Hepatic stellate cell (primary cell): ENCODE data around the gene PRR12.
"Not testable (repeated sequence)": the region's sequence is repeated elsewhere in the genome, so short reads cannot be mapped to it uniquely, and the experiment has no call there.

Source experiments
- DNase-seq: peaks from one replicate; pipeline ENCODE4 v3.0.0; 2011; ENCODE audit warnings: low spot score

The PRR12 gene

DNA sequence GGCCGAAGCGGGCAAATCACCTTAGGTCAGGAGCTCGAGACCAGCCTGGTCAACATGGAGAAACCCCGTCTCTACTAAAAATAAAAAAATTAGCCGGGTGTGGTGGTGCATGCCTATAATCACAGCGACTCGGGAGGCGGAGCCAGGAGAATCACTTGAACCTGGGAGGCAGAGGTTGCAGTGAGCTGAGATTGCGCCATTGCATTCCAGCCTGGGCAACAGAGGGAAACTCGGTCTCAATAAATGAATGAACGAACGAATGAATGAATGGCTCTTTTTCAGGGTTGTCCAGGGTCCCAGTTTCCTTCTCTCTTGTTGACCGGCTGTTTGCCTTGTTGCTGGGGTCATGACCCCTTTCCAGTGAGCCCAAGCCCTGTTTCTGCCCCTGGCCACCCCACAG is 26.9 kb downstream of the PRR12 start:
- not testable (repeated sequence) for DNase-seq

DNA sequence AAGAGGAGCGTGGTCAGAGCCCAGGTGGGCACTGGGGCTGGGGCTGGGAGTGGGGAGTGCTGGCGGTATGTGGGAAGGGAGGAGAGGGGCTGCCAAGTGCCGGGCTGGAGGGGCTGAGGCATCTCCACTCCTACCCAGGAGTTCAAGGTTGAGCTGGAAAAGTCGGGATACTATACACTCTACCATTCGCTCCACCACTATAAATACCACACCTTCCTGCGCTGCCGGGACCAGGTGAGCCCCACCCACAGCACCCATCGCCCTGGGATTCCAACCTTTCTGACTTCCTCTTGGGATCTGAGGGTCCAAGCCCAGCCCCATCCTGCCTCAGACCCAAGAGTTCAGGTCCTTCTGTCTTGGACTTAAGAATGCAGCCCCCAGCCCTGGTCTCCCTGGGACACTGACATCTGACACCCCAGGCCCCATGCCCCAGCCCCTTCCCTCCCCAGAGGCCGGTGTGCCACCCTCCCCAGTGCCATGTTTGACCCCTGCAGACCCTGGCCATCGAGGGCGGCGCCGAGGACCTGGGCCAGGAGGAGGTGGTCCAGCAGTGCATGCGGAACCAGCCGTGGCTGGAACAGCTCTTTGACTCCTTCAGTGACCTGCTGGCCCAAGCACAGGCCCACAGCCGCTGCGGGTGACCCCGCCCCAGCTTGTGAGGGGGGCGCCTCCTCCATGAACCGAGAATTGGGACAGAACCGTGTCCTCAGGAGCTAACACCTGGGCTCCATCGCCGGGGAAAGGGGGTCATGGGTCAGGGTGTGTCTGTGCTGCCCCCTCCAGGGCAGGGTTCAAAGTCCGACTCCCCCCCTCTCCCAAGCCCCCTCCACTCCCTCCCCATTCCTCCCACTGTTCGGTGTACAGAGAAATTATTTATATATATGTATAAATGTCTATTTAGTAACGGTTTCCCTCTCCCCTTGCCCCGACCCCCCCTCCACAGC is 34.3 kb downstream of the PRR12 start:
- DNase-seq, result no peak

DNA sequence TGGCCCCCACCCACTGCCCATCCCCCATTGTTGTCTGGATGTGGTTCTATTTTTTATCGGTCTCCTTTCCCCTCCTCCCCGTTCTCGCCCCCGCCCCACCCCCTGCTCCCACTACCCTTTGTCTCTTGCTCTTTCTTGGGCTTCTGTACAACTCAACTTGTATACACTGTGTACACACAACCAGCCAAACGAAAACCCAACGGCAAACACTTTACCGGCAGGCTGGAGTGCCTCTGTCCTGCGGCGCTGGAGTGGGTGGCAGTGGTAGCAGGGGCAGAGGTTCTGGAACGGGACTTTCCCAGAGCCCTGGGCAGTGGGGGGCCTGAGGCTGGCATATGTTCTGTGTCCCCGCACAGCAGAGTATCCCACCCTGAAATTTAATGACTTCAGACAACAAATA is 35.2 kb downstream of the PRR12 start:
- DNase-seq, result no peak

DNA sequence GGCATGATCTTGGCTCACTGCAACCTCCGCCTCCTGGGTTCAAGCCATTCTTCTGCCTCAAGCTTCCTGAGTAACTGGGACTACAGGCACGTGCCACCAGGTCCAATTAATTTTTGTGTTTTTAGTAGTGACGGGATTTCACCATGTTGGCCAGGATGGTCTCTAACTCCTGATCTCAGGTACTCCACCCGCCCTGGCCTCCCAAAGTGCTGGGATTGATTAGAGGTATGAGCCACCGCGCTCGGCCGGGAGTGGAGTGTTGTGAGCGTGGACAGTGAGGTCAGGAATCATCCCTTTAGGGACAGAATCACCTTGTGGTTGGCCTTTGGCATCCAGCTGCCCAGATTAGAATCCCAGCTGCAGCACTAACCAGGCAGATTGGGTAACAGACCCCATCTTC is 38.7 kb downstream of the PRR12 start:
- no peak for DNase-seq

- no peak for DNase-seq
Measured at GRCh38 chr19:49631014-49631588, 40.1 kb downstream of the PRR12 start.

- no peak for DNase-seq
Measured at GRCh38 chr19:49631610-49632192, 40.7 kb downstream of the PRR12 start.

DNA sequence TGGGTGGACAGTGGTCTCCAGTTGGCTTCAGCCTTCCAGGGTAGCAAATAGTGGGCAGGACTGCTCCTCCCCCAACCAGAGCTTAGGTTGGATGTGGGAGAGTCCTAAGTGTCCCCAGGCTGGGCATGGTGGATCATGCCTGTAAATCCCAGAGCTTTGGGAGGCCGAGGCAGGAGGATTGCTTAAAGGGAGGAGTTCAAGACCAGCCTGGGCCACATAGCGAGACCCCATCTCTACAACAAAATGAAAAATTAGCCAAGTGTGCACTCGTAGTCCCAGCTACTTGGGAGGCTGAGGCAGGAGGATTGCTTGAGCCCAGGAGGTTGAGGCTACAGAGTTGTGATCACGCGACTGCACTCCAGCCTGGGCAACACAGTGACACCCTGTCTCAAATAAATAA is 41.6 kb downstream of the PRR12 start:
- DNase-seq, result no peak

GRCh38 chr19:49633273-49633672 is 42.3 kb downstream of the PRR12 start:
- not testable (repeated sequence) for DNase-seq

DNA sequence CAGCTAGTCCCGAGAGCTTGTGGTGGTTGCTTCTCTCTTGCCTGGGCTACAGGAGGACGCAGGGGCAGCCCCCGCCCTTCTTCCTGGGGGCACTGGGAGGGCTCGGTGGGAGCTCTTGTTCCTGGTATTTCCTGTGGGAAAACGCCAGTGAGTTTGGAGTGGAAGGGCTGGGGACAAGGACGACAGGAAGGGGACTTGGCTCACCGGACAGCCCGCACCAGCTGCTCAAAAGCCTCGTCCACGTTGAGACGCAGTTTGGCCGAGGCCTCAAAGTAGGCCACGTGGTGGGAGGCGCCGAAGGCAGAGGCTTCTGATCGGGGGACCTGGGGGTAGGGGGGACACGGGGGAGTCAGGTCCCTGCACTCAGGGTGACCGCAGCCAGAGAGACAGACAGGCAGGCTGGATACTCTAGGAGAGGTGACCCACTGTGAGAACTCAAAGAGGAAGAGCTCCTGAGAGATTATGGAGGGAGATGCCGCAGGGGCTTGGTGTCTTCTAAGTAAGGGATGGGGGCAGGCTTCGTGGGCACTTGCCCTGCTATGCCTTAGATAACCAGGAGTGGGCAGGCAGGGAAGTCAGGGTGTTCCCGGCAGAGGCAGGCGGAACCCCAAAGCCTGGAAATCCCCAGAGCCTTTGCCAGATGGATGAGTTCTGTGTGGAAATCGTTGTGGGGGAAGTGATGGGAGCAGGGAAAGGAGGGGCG is 44.7 kb downstream of the PRR12 start:
- DNase-seq, result no peak

DNA sequence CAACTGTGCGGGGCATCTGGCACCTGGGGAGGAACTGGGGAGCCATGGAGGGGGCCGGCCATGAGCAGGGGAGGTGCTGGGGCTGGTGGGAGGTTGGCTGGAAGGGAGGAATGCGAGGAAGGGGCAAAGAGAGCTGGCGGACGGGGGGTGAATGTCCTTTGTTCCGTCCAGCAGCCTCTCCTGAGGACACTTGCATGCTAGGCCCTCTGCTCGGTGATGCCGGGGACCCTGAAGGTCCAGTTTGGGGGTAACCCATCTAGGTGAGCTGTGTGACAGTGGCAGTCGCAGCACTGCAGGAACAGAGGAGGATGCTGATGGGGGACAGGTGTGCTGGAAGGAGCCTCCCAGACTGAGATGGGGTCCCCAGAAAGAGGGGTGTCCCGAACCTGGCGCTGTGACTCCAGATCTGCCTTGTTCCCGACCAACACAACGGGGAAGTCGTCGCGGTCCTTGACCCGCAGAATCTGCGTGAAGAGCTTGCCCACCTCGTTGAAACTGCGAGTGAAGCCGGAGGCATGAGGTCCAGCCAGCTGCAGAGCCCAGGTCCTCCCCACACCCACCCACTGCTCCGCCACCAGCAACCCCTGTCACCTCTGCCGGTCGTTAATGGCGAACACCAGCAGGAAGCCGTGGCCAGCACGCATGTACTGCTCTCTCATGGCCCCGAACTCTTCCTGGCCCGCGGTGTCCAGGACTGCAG is 45.4 kb downstream of the PRR12 start:
- no peak for DNase-seq

- DNase-seq, result peak; percentile 90
Measured at GRCh38 chr19:49637821-49638738, 47.1 kb downstream of the PRR12 start.

GRCh38 chr19:49639401-49640112 is 48.6 kb downstream of the PRR12 start:
- DNase-seq, result no peak

GRCh38 chr19:49640113-49640898 is 49.3 kb downstream of the PRR12 start, which contains the start of gene RRAS:
TSS of gene RRAS (minus strand) at chr19:49640143. CDS start at chr19:49640098, 45 bp downstream.
- peak; percentile 99 for DNase-seq

- peak; percentile 97 for DNase-seq
Measured at GRCh38 chr19:49641688-49642491, 50.9 kb downstream of the PRR12 start, which contains the start of gene SCAF1. TSS of gene SCAF1 (plus strand) at chr19:49642209. CDS start at chr19:49645027, 2,818 bp downstream.

GRCh38 chr19:49642492-49643035 is 51.6 kb downstream of the PRR12 start:
- no peak for DNase-seq

- no peak for DNase-seq
Measured at GRCh38 chr19:49643466-49643865, 52.5 kb downstream of the PRR12 start.

DNA sequence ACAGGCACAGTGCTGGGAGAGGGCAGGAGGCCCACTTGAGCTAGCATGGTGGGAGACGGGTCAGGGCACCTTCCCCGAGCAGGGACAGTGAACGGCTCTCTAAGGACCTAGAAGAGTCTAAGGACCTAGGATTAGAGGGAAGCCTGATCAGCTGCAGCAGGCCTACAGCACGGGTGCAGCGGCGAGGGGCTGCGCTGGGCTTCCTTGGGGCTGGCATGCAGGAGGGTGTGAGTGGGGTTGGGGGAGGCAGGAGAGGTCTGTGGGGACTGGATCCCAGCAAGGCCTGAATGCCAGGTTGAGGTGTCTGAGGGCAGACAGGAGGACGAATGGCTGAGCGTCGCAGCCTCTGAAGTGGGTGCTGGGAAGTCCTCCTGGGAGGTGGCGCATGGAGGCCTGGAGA is 54.6 kb downstream of the PRR12 start:
- DNase-seq, result no peak

GRCh38 chr19:49645995-49646394 is 55.0 kb downstream of the PRR12 start:
- DNase-seq, result no peak
